Endometrial microvascular endothelial cells (primary cell): ENCODE data around the gene TRIM47. TPM values are rescaled to one million over a fixed set of nuclear protein-coding genes. Genes with fewer than 3 reads are reported as not detected.

Source experiments
- total RNA-seq: library from RNA; depleted of rRNA; stranded (reverse); fragments of >200 nt; gene quantifications from one replicate; pipeline ENCODE4 v1.2.3, GENCODE V29; 2015; ENCODE audit errors: inconsistent ontology term

Gene TRIM47
- total RNA-seq, 1 donor from 2014 or later = 53.3 TPM

Other genes with a start within 250 kb of the TRIM47 start
- not detected for gene SMIM5, start 245.1 kb downstream of the TRIM47 start, total RNA-seq
- 9.8 TPM for gene RECQL5, start 211.4 kb downstream of the TRIM47 start, total RNA-seq
- gene SAP30BP, start 211.2 kb downstream of the TRIM47 start, total RNA-seq = 107 TPM
- gene ITGB4, start 157.1 kb downstream of the TRIM47 start, total RNA-seq = 2.4 TPM
- 65.8 TPM for gene GALK1, start 113.4 kb downstream of the TRIM47 start, total RNA-seq
- 53.0 TPM for gene UNK, start 93.8 kb downstream of the TRIM47 start, total RNA-seq
- gene UNC13D, start 34.2 kb downstream of the TRIM47 start, total RNA-seq = 0.09 TPM
- gene WBP2, start 23.2 kb downstream of the TRIM47 start, total RNA-seq = 50.3 TPM
- 26.3 TPM for gene TRIM65, start 18.4 kb upstream of the TRIM47 start, total RNA-seq
- gene MRPL38, start 26.3 kb upstream of the TRIM47 start, total RNA-seq = 44.7 TPM
- gene FBF1, start 62.5 kb upstream of the TRIM47 start, total RNA-seq = 6.8 TPM
- 41.9 TPM for gene ACOX1, start 100.6 kb upstream of the TRIM47 start, total RNA-seq
- 17.7 TPM for gene TEN1, start 100.7 kb upstream of the TRIM47 start, total RNA-seq
- gene CDK3, start 122.3 kb upstream of the TRIM47 start, total RNA-seq = 1.3 TPM
- not detected for gene EVPL, start 148.7 kb upstream of the TRIM47 start, total RNA-seq
- gene SRP68, start 193.9 kb upstream of the TRIM47 start, total RNA-seq = 42.7 TPM
- not detected for gene GALR2, start 196.2 kb upstream of the TRIM47 start, total RNA-seq
- not detected for gene ZACN, start 200.6 kb upstream of the TRIM47 start, total RNA-seq
- 70.9 TPM for gene EXOC7, start 225.2 kb upstream of the TRIM47 start, total RNA-seq